HL-60/S4 treated with retinoic acid at 250 ng/mL for 4 days and 3 days (cell line): ENCODE data around the gene SORL1.

Experiments
- in situ Hi-C: fragments of 300-500 bp; cut with MboI; formaldehyde crosslinking; loops from 2 replicates; pipeline ENCODE4 v1.7.0; 2022; ENCODE audit warnings: low sequenced_read_pairs

Gene SORL1

GRCh38 chr11:121429556-121429955, 22.6 kb upstream of the SORL1 start:
- in situ Hi-C loops = no loop called here

GRCh38 chr11:121431820-121432526, 20.1 kb upstream of the SORL1 start:
- in situ Hi-C loops = no loop called here

- in situ Hi-C loops = no loop called here
These were observed 17.0 kb upstream of the SORL1 start for GRCh38 chr11:121435132-121435531.

- in situ Hi-C loops = no loop called here
These were observed 16.3 kb upstream of the SORL1 start for GRCh38 chr11:121435551-121436511.

- in situ Hi-C loops = no loop called here
These were observed 15.0 kb upstream of the SORL1 start for GRCh38 chr11:121437018-121437685.

GRCh38 chr11:121437686-121438078, 14.4 kb upstream of the SORL1 start:
- in situ Hi-C loops = no loop called here

GRCh38 chr11:121439337-121439736, 12.8 kb upstream of the SORL1 start:
- in situ Hi-C loops = no loop called here

GRCh38 chr11:121439759-121440158, 12.4 kb upstream of the SORL1 start:
- in situ Hi-C loops = no loop called here

- in situ Hi-C loops = no loop called here
These were observed 10.6 kb upstream of the SORL1 start for GRCh38 chr11:121441521-121441920.

GRCh38 chr11:121443688-121444275, 8.3 kb upstream of the SORL1 start:
- in situ Hi-C loops = no loop called here

GRCh38 chr11:121444526-121444925, 7.6 kb upstream of the SORL1 start:
- in situ Hi-C loops = no loop called here

GRCh38 chr11:121445071-121445768, 6.9 kb upstream of the SORL1 start:
- in situ Hi-C loops = no loop called here

- in situ Hi-C loops = no loop called here
These were observed 5.4 kb upstream of the SORL1 start for GRCh38 chr11:121446752-121447156.

- in situ Hi-C loops = no loop called here
These were observed 4.1 kb upstream of the SORL1 start for GRCh38 chr11:121448011-121448410.

GRCh38 chr11:121448431-121448941, 3.6 kb upstream of the SORL1 start:
- in situ Hi-C loops = no loop called here

GRCh38 chr11:121449123-121449522, 3.0 kb upstream of the SORL1 start:
- in situ Hi-C loops = no loop called here

- in situ Hi-C loops = no loop called here
These were observed 2.5 kb upstream of the SORL1 start for GRCh38 chr11:121449626-121450025.

GRCh38 chr11:121450401-121450800, 1.7 kb upstream of the SORL1 start:
- in situ Hi-C loops = no loop called here

- in situ Hi-C loops = no loop called here
These were observed 732 bp upstream of the SORL1 start for GRCh38 chr11:121451178-121451985.
